H1 (cell line): Measurements from ENCODE around the gene SLC25A31. TPM values are rescaled to one million over a fixed set of nuclear protein-coding genes. Genes with fewer than 3 reads are reported as not detected.

Experiments used
- CTCF ChIA-PET: fragments of 300-600 bp; sonication (Branson Sonifier 250); formaldehyde crosslinking; loops from one replicate; lab custom pipeline; 2021; ENCODE audit not compliant: partially characterized antibody; lab: Charles Lee
- POLR2A ChIA-PET: fragments of 300-600 bp; sonication (Branson Sonifier 250); formaldehyde crosslinking; loops from one replicate; lab custom pipeline; 2021; ENCODE audit warnings: inconsistent platforms; ENCODE audit not compliant: partially characterized antibody; lab: Charles Lee
- DNase-seq, 2 experiments: peaks; one replicate each; pipeline versions ENCODE4 v3.0.0 to v3.0.0-alpha.2; 2010 to 2022; ENCODE audit warnings: low spot score in 2 of 2, low read depth in 1 of 2, mixed read lengths in 1 of 2
- FAIRE-seq: peaks from 2 replicates; lab custom pipeline; 2011; peaks lifted over from hg19 to GRCh38; lab: Jason Lieb, UNC
- H2AFZ ChIP-seq: 2 replicates; pipeline ENCODE4 v1.8.1; 2012; ENCODE audit warnings: low read length, inconsistent platforms
- H2AK5ac ChIP-seq: 2 replicates; pipeline ENCODE4 v1.6.1; 2013; ENCODE audit warnings: low read depth, low read length
- H2BK120ac ChIP-seq: replicated peaks from 2 replicates; pipeline ENCODE3; 2013; ENCODE audit warnings: low read depth, low read length, inconsistent platforms
- H2BK12ac ChIP-seq: 2 replicates; pipeline ENCODE4 v1.6.1; 2013; ENCODE audit warnings: low read depth, low read length
- H2BK15ac ChIP-seq: 2 replicates; pipeline ENCODE4 v1.6.1; 2013; ENCODE audit warnings: low read length
- H2BK20ac ChIP-seq: 2 replicates; pipeline ENCODE4 v1.6.1; 2013; ENCODE audit warnings: low read length
- H2BK5ac ChIP-seq: 2 replicates; pipeline ENCODE4 v1.6.1; 2013; ENCODE audit warnings: low read depth, low read length
- H3K14ac ChIP-seq: 2 replicates; pipeline ENCODE4 v1.6.1; 2013; ENCODE audit warnings: inconsistent platforms; ENCODE audit not compliant: insufficient read length
- H3K18ac ChIP-seq: 2 replicates; pipeline ENCODE4 v1.6.1; 2013; ENCODE audit warnings: low read length; ENCODE audit errors: extremely low read depth
- H3K23ac ChIP-seq: 2 replicates; pipeline ENCODE4 v1.6.1; 2013; ENCODE audit warnings: inconsistent platforms; ENCODE audit not compliant: insufficient read length
- H3K23me2 ChIP-seq: 2 replicates; pipeline ENCODE4 v1.6.1; 2013; ENCODE audit warnings: low read depth, low read length
- H3K27ac ChIP-seq: 2 replicates; pipeline ENCODE4 v1.6.1; 2011; ENCODE audit warnings: low read depth, low read length, inconsistent platforms
- H3K27me3 ChIP-seq, 4 experiments: replicated peaks in 1 of 4; 1 replicate in 1 of 4; 2 replicates in 3 of 4; pipeline versions ENCODE4 v1.6.1 to v1.8.1; 2011 to 2013; ENCODE audit warnings: low read length in 3 of 4, mild to moderate bottlenecking in 3 of 4, inconsistent platforms in 2 of 4, mixed read lengths in 2 of 4, moderate library complexity in 1 of 4; ENCODE audit not compliant: control insufficient read depth in 3 of 4, insufficient read depth in 3 of 4; ENCODE audit errors: extremely low read depth in 1 of 4
- H3K36me3 ChIP-seq, 4 experiments: 2 replicates each; pipeline versions ENCODE4 v1.6.1 to v1.8.1; 2011 to 2013; ENCODE audit warnings: mild to moderate bottlenecking in 4 of 4, low read length in 3 of 4, moderate library complexity in 2 of 4, control low read depth in 1 of 4, inconsistent platforms in 1 of 4; ENCODE audit not compliant: insufficient read depth in 4 of 4, control insufficient read depth in 2 of 4
- H3K4ac ChIP-seq: replicated peaks from 2 replicates; pipeline ENCODE3; 2013; ENCODE audit warnings: low read length, low read depth, mixed read lengths, inconsistent platforms; ENCODE audit not compliant: insufficient read length
- H3K4me1 ChIP-seq, 4 experiments: replicated peaks in 1 of 4; 1 replicate in 1 of 4; 2 replicates in 3 of 4; pipeline versions ENCODE4 v1.6.1 to v1.8.1; 2011 to 2013; ENCODE audit warnings: low read length in 3 of 4, inconsistent platforms in 2 of 4, mixed read lengths in 1 of 4; ENCODE audit not compliant: insufficient read depth in 4 of 4, control insufficient read depth in 3 of 4
- H3K4me2 ChIP-seq, 2 experiments: 2 replicates each; pipeline versions ENCODE4 v1.6.1 to v1.8.1; 2011 to 2013; ENCODE audit warnings: low read depth in 2 of 2, low read length in 2 of 2, control low read depth in 1 of 2, inconsistent platforms in 1 of 2, mild to moderate bottlenecking in 1 of 2; ENCODE audit not compliant: insufficient read depth in 1 of 2
- H3K4me3 ChIP-seq, 4 experiments: fragments of 200-600, 300-600 bp in 1 of 4; sonication (generic), shearing (Covaris generic), sonication (Bioruptor Twin) in 1 of 4; 2 replicates each; pipeline versions ENCODE4 v1.5.1 to v1.8.1; 2011 to 2016; ENCODE audit warnings: low read length in 4 of 4, low read depth in 3 of 4, control low read depth in 2 of 4, inconsistent platforms in 2 of 4, mild to moderate bottlenecking in 2 of 4, mixed read lengths in 1 of 4, moderate library complexity in 1 of 4; ENCODE audit not compliant: insufficient read depth in 2 of 4; ENCODE audit errors: extremely low read depth in 1 of 4
- H3K56ac ChIP-seq: replicated peaks from 2 replicates; pipeline ENCODE3; 2013; ENCODE audit warnings: low read depth, mild to moderate bottlenecking, mixed read lengths, low read length, inconsistent platforms; ENCODE audit not compliant: insufficient read length
- H3K79me1 ChIP-seq: 2 replicates; pipeline ENCODE4 v1.6.1; 2013; ENCODE audit warnings: low read depth, low read length, control low read depth
- H3K79me2 ChIP-seq, 2 experiments: 2 replicates each; pipeline versions ENCODE4 v1.6.1 to v1.8.1; 2012 to 2013; ENCODE audit warnings: low read length in 2 of 2, mild to moderate bottlenecking in 2 of 2, inconsistent platforms in 1 of 2; ENCODE audit not compliant: insufficient read depth in 2 of 2, control insufficient read depth in 1 of 2
- H3K9ac ChIP-seq, 4 experiments: replicated peaks in 1 of 4; 1 replicate in 1 of 4; 2 replicates in 3 of 4; pipeline versions ENCODE4 v1.6.1 to v1.8.1; 2011 to 2013; ENCODE audit warnings: low read depth in 3 of 4, low read length in 3 of 4, control low read depth in 2 of 4, mild to moderate bottlenecking in 2 of 4, moderate library complexity in 2 of 4, inconsistent platforms in 1 of 4; ENCODE audit errors: extremely low read depth in 1 of 4
- H3K9me3 ChIP-seq, 2 experiments: 2 replicates each; pipeline versions ENCODE4 v1.6.1 to v1.8.1; 2012 to 2013; ENCODE audit warnings: mild to moderate bottlenecking in 2 of 2, moderate library complexity in 2 of 2, control low read depth in 1 of 2, inconsistent platforms in 1 of 2, low read depth in 1 of 2, low read length in 1 of 2, mixed read lengths in 1 of 2; ENCODE audit not compliant: insufficient read depth in 2 of 2
- H4K20me1 ChIP-seq, 2 experiments: replicated peaks in 1 of 2; 2 replicates each; pipeline versions ENCODE3 to v1.8.1; 2011 to 2013; ENCODE audit warnings: inconsistent platforms in 2 of 2, low read length in 2 of 2, mild to moderate bottlenecking in 1 of 2; ENCODE audit not compliant: insufficient read depth in 2 of 2, control insufficient read depth in 1 of 2
- H4K5ac ChIP-seq: 2 replicates; pipeline ENCODE4 v1.6.1; 2013; ENCODE audit warnings: low read length, low read depth, mixed read lengths, inconsistent platforms; ENCODE audit not compliant: insufficient read length
- H4K8ac ChIP-seq: 2 replicates; pipeline ENCODE4 v1.8.0; 2013; ENCODE audit warnings: mild to moderate bottlenecking, moderate library complexity, low read length, inconsistent platforms; ENCODE audit not compliant: insufficient read depth; ENCODE audit errors: extremely low read depth
- H4K91ac ChIP-seq: replicated peaks from 2 replicates; pipeline ENCODE3; 2013; ENCODE audit warnings: low read length, mixed read lengths, inconsistent platforms; ENCODE audit not compliant: insufficient read length
- CTCF ChIP-seq, 3 experiments: IDR thresholded peaks; 1 replicate in 2 of 3; 2 replicates in 1 of 3; pipeline versions ENCODE4 v1.5.1 to v1.6.1; 2011; ENCODE audit warnings: low read length in 3 of 3, mild to moderate bottlenecking in 3 of 3, inconsistent platforms in 2 of 3, low read depth in 1 of 3, moderate library complexity in 1 of 3; ENCODE audit not compliant: insufficient read depth in 1 of 3; ENCODE audit errors: control extremely low read depth in 1 of 3
- EGR1 ChIP-seq: IDR thresholded peaks from 2 replicates; pipeline ENCODE4 v1.6.1; 2011; ENCODE audit warnings: low read depth, low read length, borderline replicate concordance
- EP300 ChIP-seq, 2 experiments: IDR thresholded peaks; 1 replicate in 1 of 2; 2 replicates in 1 of 2; pipeline ENCODE4 v1.6.1; 2011 to 2012; ENCODE audit warnings: low read depth in 2 of 2, low read length in 2 of 2, mild to moderate bottlenecking in 2 of 2, borderline replicate concordance in 1 of 2, inconsistent platforms in 1 of 2, moderate library complexity in 1 of 2
- EZH2 ChIP-seq: fragments of 200-600 bp; sonication (generic); IDR thresholded peaks from 2 replicates; pipeline ENCODE4 v1.7.1; 2012; ENCODE audit warnings: low read depth, mild to moderate bottlenecking, moderate library complexity, low read length, inconsistent platforms; ENCODE audit not compliant: severe bottlenecking
- HDAC2 ChIP-seq, 2 experiments: fragments of 300-600 bp in 1 of 2; sonication (generic) in 1 of 2; IDR thresholded peaks; 2 replicates each; pipeline ENCODE4 v1.6.1; 2011 to 2012; ENCODE audit warnings: low read depth in 2 of 2, low read length in 2 of 2, mild to moderate bottlenecking in 2 of 2, moderate library complexity in 2 of 2, borderline replicate concordance in 1 of 2, inconsistent platforms in 1 of 2
- JUND ChIP-seq: IDR thresholded peaks from 2 replicates; pipeline ENCODE4 v1.6.1; 2011; ENCODE audit warnings: mild to moderate bottlenecking, improper control_type of control experiment, low read length
- NANOG ChIP-seq: IDR thresholded peaks from 2 replicates; pipeline ENCODE4 v1.6.1; 2011; ENCODE audit warnings: low read length, low read depth, mild to moderate bottlenecking, inconsistent platforms; ENCODE audit not compliant: insufficient read depth, poor library complexity, severe bottlenecking
- SP1 ChIP-seq: IDR thresholded peaks from 2 replicates; pipeline ENCODE4 v1.6.1; 2011; ENCODE audit warnings: low read depth, low read length
- SP4 ChIP-seq: IDR thresholded peaks from 2 replicates; pipeline ENCODE4 v1.6.1; 2012; ENCODE audit warnings: low read length, inconsistent platforms
- TAF1 ChIP-seq: IDR thresholded peaks from 2 replicates; pipeline ENCODE4 v1.6.1; 2011; ENCODE audit warnings: mild to moderate bottlenecking, low read depth, low read length
- TBP ChIP-seq: IDR thresholded peaks from 2 replicates; pipeline ENCODE4 v1.6.1; 2011; ENCODE audit warnings: low read depth, low read length, improper control_type of control experiment
- WGBS, 2 experiments: shearing (Covaris generic) in 1 of 2; methylation state at CpG; one replicate each; pipeline versions ENCODE4 v1.1.6 to v1.1.7; 2013 to 2015; ENCODE audit warnings: low lambda C conversion rate in 2 of 2, mixed read lengths in 2 of 2, inconsistent platforms in 1 of 2, low coverage in 1 of 2, missing lambda C conversion rate in 1 of 2; ENCODE audit not compliant: insufficient replicate concordance in 2 of 2, insufficient coverage in 1 of 2, insufficient read length in 1 of 2; ENCODE audit errors: extremely low coverage in 1 of 2, missing lambda C conversion rate in 1 of 2; 5-methylcytosine and 5-hydroxymethylcytosine counted together
- polyA plus RNA-seq, 7 experiments: library from polyadenylated mRNA; depleted of rRNA in 3 of 7; stranded (reverse) in 5 of 7; unstranded in 2 of 7; fragments of >200 nt in 5 of 7; fragments of 200-250 nt in 2 of 7; gene quantifications; 1 replicate in 5 of 7; 2 replicates in 1 of 7; 4 replicates in 1 of 7; pipeline versions ENCODE4 v1.2.1 to v1.2.3, GENCODE V29; 2011 to 2013; ENCODE audit warnings: missing spikeins in 2 of 7, mixed read lengths in 2 of 7
- total RNA-seq: library from RNA; stranded (reverse); fragmentation: NEBNext Ultra II Directional; extraction: Animal tissue kit (Norgen Biotek cat#: 25700); gene quantifications from 2 replicates; pipeline ENCODE4 v1.2.1, GENCODE V29; 2021

SLC25A31 gene
- total and polyA plus RNA-seq, 2 of the 8 experiments (the other 6 are each of a cell fraction or from before 2014, with no cell fraction given), result not detected

GRCh38 chr4:127759228-127759820 lies 29.1 kb downstream of the SLC25A31 start:
- Histone ChIP-seq H2AFZ (no peak overlapping the region), H3K56ac (no peak overlapping the region), H2BK5ac (no peak overlapping the region), H2BK120ac (no peak overlapping the region), H3K4me1 (no peaks in the 10 kb centered on the region), H2BK20ac (no peak overlapping the region), H4K20me1 (no peaks in the 10 kb centered on the region), H3K23ac (no peak overlapping the region), H3K14ac (no peak overlapping the region), H3K18ac (no peak overlapping the region), H3K4me3 (no peak overlapping the region), H3K9me3 (no peaks in the 10 kb centered on the region), H3K27ac (no peak overlapping the region), H4K91ac (no peak overlapping the region), H3K23me2 (no peaks in the 10 kb centered on the region), H3K9ac (no peak overlapping the region), H3K36me3 (no peaks in the 10 kb centered on the region), H4K8ac (no peak overlapping the region), H2BK12ac (no peak overlapping the region), H3K79me2 (no peaks in the 10 kb centered on the region), H3K4me2 (no peak overlapping the region), H2BK15ac (no peak overlapping the region), H2AK5ac (no peak overlapping the region), H3K27me3 (no peaks in the 10 kb centered on the region), H3K4ac (no peak overlapping the region), H3K79me1 (no peaks in the 10 kb centered on the region), H4K5ac (no peak overlapping the region)
- ChIA-PET CTCF (no interaction called here), POLR2A (no interaction called here)
- FAIRE-seq (no peak), DNase-seq (no peak)
- 87% methylated on average over 2 of the region's 2 CpGs; no CpG with 5 or more reads in 1 of the 2 experiments for WGBS, 2 experiments
- TF ChIP-seq EP300 (IDR thresholded peaks at IDR 0.05; ENCODE audit: borderline replicate concordance in 1 of 2, low read depth in 2 of 2, low read length in 2 of 2) (no peak), TAF1 (no peak), SP4 (no peak), CTCF (IDR thresholded peaks at IDR 0.05; ENCODE audit: control extremely low read depth in 1 of 3, insufficient read depth in 1 of 3, low read depth in 1 of 3, low read length in 3 of 3) (no peak), EZH2 (no peak), HDAC2 (IDR thresholded peaks at IDR 0.05; ENCODE audit: borderline replicate concordance in 1 of 2, low read depth in 2 of 2, low read length in 2 of 2) (no peak), NANOG (no peak), JUND (no peak), SP1 (no peak), TBP (no peak), EGR1 (no peak)
